CD4-positive, alpha-beta T cell (primary cell): ENCODE results near the gene DEF6. TPM values are rescaled to one million over a fixed set of nuclear protein-coding genes. Genes with fewer than 3 reads are reported as not detected.

Source experiments
- ATAC-seq: fragments of 200-7000 bp; cut with Tn5 transposase; one replicate; pipeline ENCODE4 v1.10.0; 2022; ENCODE audit warnings: mild to moderate bottlenecking; ENCODE audit not compliant: poor library complexity
- CTCF ChIA-PET: fragments of 350-600 bp; sonication (Branson Sonifier 250); formaldehyde crosslinking; loops from one replicate; lab custom pipeline; 2021; ENCODE audit warnings: antibody characterized with exemption, inconsistent platforms; lab: Charles Lee
- POLR2A ChIA-PET: fragments of 350-600 bp; sonication (Branson Sonifier 250); formaldehyde crosslinking; loops from one replicate; lab custom pipeline; 2021; ENCODE audit warnings: antibody characterized with exemption, inconsistent platforms; lab: Charles Lee
- DNase-seq, 14 experiments: peaks; one replicate each; pipeline ENCODE4 v3.0.0-alpha.2; 2013 to 2020; ENCODE audit warnings: mixed read lengths in 2 of 14
- H3K27ac ChIP-seq, 2 donors: one replicate each; pipeline versions ENCODE4 v1.5.1 to v1.7.0; 2013; ENCODE audit warnings: low read length in 2 of 2, low read depth in 1 of 2, mild to moderate bottlenecking in 1 of 2
- H3K27me3 ChIP-seq, 2 experiments: 1 replicate in 1 of 2; 2 replicates in 1 of 2; pipeline versions ENCODE4 v1.6.1 to v1.7.0; 2013; ENCODE audit warnings: low read length in 2 of 2, control low read depth in 1 of 2, mild to moderate bottlenecking in 1 of 2, moderate library complexity in 1 of 2; ENCODE audit not compliant: insufficient read depth in 2 of 2, control insufficient read depth in 1 of 2
- H3K36me3 ChIP-seq: one replicate; pipeline ENCODE4 v1.6.1; 2013; ENCODE audit warnings: low read length, control low read depth; ENCODE audit not compliant: insufficient read depth
- H3K4me1 ChIP-seq: one replicate; pipeline ENCODE4 v1.6.1; 2013; ENCODE audit warnings: low read length, control low read depth; ENCODE audit not compliant: insufficient read depth
- H3K4me3 ChIP-seq: one replicate; pipeline ENCODE4 v1.5.1; 2013; ENCODE audit warnings: mild to moderate bottlenecking, low read length, moderate library complexity
- H3K9me3 ChIP-seq, 2 experiments: 1 replicate in 1 of 2; 2 replicates in 1 of 2; pipeline versions ENCODE4 v1.6.1 to v1.7.0; 2013; ENCODE audit warnings: low read length in 2 of 2, mild to moderate bottlenecking in 2 of 2, control low read depth in 1 of 2, moderate library complexity in 1 of 2; ENCODE audit not compliant: control insufficient read depth in 1 of 2, insufficient read depth in 1 of 2
- H3K27ac Mint-ChIP-seq: one replicate; pipeline ENCODE4 v1.8.0; 2020; ENCODE audit warnings: mixed read lengths
- H3K27me3 Mint-ChIP-seq: one replicate; pipeline ENCODE4 v1.8.0; 2021; ENCODE audit warnings: mixed read lengths
- H3K36me3 Mint-ChIP-seq: one replicate; pipeline ENCODE4 v1.8.0; 2021; ENCODE audit warnings: low read depth, mixed read lengths
- H3K4me1 Mint-ChIP-seq: one replicate; pipeline ENCODE4 v1.8.0; 2021; ENCODE audit warnings: low read depth, mixed read lengths
- H3K4me3 Mint-ChIP-seq: one replicate; pipeline ENCODE4 v1.8.0; 2020; ENCODE audit warnings: mild to moderate bottlenecking, mixed read lengths
- H3K9me3 Mint-ChIP-seq: one replicate; pipeline ENCODE4 v1.8.0; 2020; ENCODE audit warnings: mixed read lengths
- CTCF ChIP-seq: fragments of 200-600 bp; IDR thresholded peaks from one replicate; pipeline ENCODE4 v1.8.0; 2022; ENCODE audit warnings: antibody characterized with exemption, mild to moderate bottlenecking
- intact Hi-C, 2 experiments: fragments of 100-400 bp; cut with DNase I in 1 of 2; cut with micrococcal nuclease in 1 of 2; formaldehyde crosslinking; loops; one replicate each; pipeline versions ENCODE4 v1.15.1 to v1.9.0; 2023 to 2025; cut with DNase I, micrococcal nuclease
- total RNA-seq, 174 experiments: library from RNA in 2 of 174; stranded (reverse) in 2 of 174; gene quantifications; one replicate each; pipeline ENCODE4 v1.2.3 and lab custom pipeline; 2021 to 2026

DEF6 gene
- total RNA-seq, 2 experiments from 2014 or later = 209 to 212 TPM

GRCh38 chr6:35282472-35282871 lies 15.1 kb upstream of the DEF6 start:
- Histone ChIP-seq H3K4me3 (no peak overlapping the region), H3K9me3 (no peaks in the 10 kb centered on the region), H3K27ac (no peak overlapping the region), H3K27me3 (no peaks in the 10 kb centered on the region), H3K36me3 (peaks cover 63% of the 10 kb centered on the region), H3K4me1 (no peaks in the 10 kb centered on the region)
- Mint-ChIP-seq H3K4me3 (no peak overlapping the region), H3K27me3 (no peaks in the 10 kb centered on the region), H3K27ac (no peak overlapping the region), H3K9me3 (no peaks in the 10 kb centered on the region), H3K4me1 (no peaks in the 10 kb centered on the region), H3K36me3 (peaks cover 70% of the 10 kb centered on the region)
- TF ChIP-seq CTCF = no peak
- ATAC-seq (no peak), DNase-seq (no peak)
- CTCF ChIA-PET = no interaction called here
- POLR2A ChIA-PET = no interaction called here
- intact Hi-C loops = no loop called here

- no peaks in the 10 kb centered on the region for H3K4me1 ChIP-seq
- CTCF ChIA-PET = interaction anchor here (0.8 kb wide), 1 partner anchor 166 kb away, joined by 3 read pairs; no protein-coding TSS in a partner anchor
- no peaks in the 10 kb centered on the region for H3K9me3 Mint-ChIP-seq
- ATAC-seq = no peak
- H3K9me3 ChIP-seq = no peaks in the 10 kb centered on the region
- peaks cover 72% of the 10 kb centered on the region for H3K36me3 ChIP-seq
- H3K4me1 Mint-ChIP-seq = no peaks in the 10 kb centered on the region
- TF ChIP-seq CTCF = no peak
- H3K4me3 ChIP-seq = no peak overlapping the region
- no peaks in the 10 kb centered on the region for H3K27me3 Mint-ChIP-seq
- H3K27ac Mint-ChIP-seq = no peak overlapping the region
- POLR2A ChIA-PET = no interaction called here
- DNase-seq = no peak
- no peaks in the 10 kb centered on the region for H3K27me3 ChIP-seq
- peaks cover 79% of the 10 kb centered on the region for H3K36me3 Mint-ChIP-seq
- intact Hi-C loops = no loop called here
- H3K4me3 Mint-ChIP-seq = no peak overlapping the region
- no peak overlapping the region for H3K27ac ChIP-seq
Observed at GRCh38 chr6:35283361-35283760, 14.3 kb upstream of the DEF6 start.

DNA sequence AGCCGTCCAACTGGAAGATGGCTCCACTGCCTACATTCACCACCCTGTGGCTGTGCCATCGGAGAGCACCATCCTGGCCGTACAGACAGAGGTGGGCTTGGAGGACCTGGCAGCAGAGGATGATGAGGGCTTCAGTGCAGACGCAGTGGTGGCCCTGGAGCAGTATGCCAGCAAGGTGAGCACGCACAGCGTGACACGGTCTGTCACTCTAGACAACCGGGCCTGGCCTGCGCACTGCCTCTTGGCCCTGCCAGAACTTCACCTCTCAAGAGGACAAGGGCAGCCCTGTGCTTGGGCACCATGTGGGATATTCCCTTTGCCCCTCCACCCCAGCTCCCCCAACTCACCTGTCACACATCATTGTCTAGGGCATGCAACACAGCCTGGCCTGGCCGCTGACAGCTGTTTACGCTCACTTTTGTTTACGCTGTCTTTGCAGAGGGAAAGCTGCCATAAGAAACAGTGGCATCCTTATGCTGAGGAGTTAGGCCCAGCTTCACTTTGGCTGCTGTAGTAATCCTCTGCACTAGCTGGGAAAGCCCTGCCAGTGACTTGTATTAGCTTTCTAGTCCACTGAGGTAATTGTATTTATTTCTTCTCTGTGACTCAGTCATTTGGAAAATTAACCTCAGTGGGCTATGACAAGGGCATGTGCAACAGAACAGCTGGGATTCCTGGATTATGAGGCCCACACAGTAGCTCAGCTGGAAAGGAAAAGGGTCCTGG lies 9.8 kb upstream of the DEF6 start:
- H3K4me1 ChIP-seq = no peaks in the 10 kb centered on the region
- H3K4me3 ChIP-seq = no peak overlapping the region
- H3K9me3 ChIP-seq = no peaks in the 10 kb centered on the region
- no peaks in the 10 kb centered on the region for H3K9me3 Mint-ChIP-seq
- H3K4me1 Mint-ChIP-seq = no peaks in the 10 kb centered on the region
- POLR2A ChIA-PET = no interaction called here
- H3K27me3 Mint-ChIP-seq = no peaks in the 10 kb centered on the region
- no peak overlapping the region for H3K4me3 Mint-ChIP-seq
- H3K36me3 ChIP-seq = peaks cover 91% of the 10 kb centered on the region
- no peak overlapping the region for H3K27ac ChIP-seq
- ATAC-seq = no peak
- CTCF ChIA-PET = no interaction called here
- H3K36me3 Mint-ChIP-seq = peaks cover 92% of the 10 kb centered on the region
- TF ChIP-seq CTCF = no peak
- H3K27me3 ChIP-seq = no peaks in the 10 kb centered on the region
- intact Hi-C loops = no loop called here
- no peak overlapping the region for H3K27ac Mint-ChIP-seq
- DNase-seq = no peak
